Effector memory CD4-positive, alpha-beta T cell (primary cell): ENCODE measurements around the gene TMEM82.
A peak's percentile ranks its signal among the peaks of the same experiment; 100 is the strongest.
"Not testable (repeated sequence)": the region's sequence is repeated elsewhere in the genome, so short reads cannot be mapped to it uniquely, and the experiment has no call there.

Experiments used
- DNase-seq, 3 donors: peaks; one replicate each; pipeline ENCODE4 v3.0.0-alpha.2; 2020
- H3K27ac ChIP-seq: 2 replicates; pipeline ENCODE4 v1.7.0; 2013; ENCODE audit warnings: mild to moderate bottlenecking, low read length, moderate library complexity; ENCODE audit not compliant: insufficient read depth, poor library complexity, severe bottlenecking
- H3K27me3 ChIP-seq: replicated peaks from 2 replicates; pipeline ENCODE4 v1.7.0; 2013; ENCODE audit warnings: mild to moderate bottlenecking, low read length; ENCODE audit not compliant: insufficient read depth, control insufficient read depth, poor library complexity, severe bottlenecking
- H3K36me3 ChIP-seq: 2 replicates; pipeline ENCODE4 v1.7.0; 2013; ENCODE audit warnings: mild to moderate bottlenecking, low read length, moderate library complexity; ENCODE audit not compliant: control insufficient read depth, insufficient read depth
- H3K4me1 ChIP-seq: 2 replicates; pipeline ENCODE4 v1.7.0; 2013; ENCODE audit warnings: low read length, mild to moderate bottlenecking; ENCODE audit not compliant: control insufficient read depth, insufficient read depth, poor library complexity, severe bottlenecking
- H3K4me3 ChIP-seq: 2 replicates; pipeline ENCODE4 v1.7.0; 2013; ENCODE audit warnings: low read length, low read depth, mild to moderate bottlenecking; ENCODE audit not compliant: insufficient read depth, poor library complexity, severe bottlenecking
- H3K9me3 ChIP-seq: 2 replicates; pipeline ENCODE4 v1.7.0; 2013; ENCODE audit warnings: mild to moderate bottlenecking, low read length, moderate library complexity; ENCODE audit not compliant: control insufficient read depth
- total RNA-seq, 3 donors: gene quantifications; one replicate each; lab custom pipeline; 2026; lab: John Stamatoyannopoulos, UW

TMEM82 gene
- total RNA-seq, result 0 to 0.58 (median 0.17) reads per million in 3 donors

DNA sequence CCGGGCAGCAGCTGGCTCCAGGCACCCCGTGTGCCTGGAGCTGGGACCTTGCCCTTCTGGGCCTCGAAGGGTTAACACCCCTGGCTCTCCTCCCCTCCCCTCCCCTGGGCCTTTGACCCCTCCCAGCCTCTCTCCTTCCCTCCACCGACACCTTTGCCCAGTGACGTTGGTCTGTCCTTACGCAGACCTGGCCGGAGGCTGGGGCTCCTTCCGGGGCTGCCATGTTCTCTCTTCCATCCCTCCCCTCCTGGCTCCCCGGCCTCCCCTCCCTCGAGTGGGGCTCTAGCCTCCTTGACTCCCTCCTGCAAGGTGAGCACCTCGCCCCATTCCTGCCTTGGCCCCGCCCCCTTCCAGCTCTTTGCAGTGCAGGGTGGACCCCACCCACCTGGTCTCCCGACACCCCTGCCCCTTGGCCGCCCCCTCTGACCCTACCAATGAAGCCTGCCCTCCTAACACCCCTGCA lies at the start of gene TMEM82:
Gene TMEM82 (plus strand): TSS at position 161 of the 463 bp plus-strand sequence. CDS start 61 bp downstream, at position 222.
- DNase-seq, result no peak
- H3K27me3 ChIP-seq, result no peaks in the 10 kb centered on the region

DNA sequence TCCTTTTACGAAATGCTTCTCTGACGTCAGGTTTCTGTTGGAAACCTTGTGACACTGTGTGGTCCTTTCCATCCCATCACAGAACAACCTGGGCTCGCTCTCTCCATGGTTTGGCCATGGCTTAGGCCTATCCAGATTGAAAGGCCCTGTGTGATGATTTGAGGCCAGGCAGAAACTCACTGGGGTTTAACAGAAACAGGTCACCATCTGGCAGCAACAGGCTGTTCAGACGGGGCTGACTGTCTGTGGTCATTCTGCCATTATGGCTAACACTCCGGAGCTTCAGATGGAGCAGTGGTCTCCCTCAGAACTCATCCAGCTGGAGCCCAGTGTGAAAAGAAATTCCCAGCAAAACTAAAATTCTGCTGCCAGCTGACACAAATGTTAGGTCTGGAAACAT lies 48.9 kb upstream of the TMEM82 start:
- H3K4me1 ChIP-seq, result peaks cover 19% of the 10 kb centered on the region
- H3K9me3 ChIP-seq, result no peaks in the 10 kb centered on the region
- H3K27ac ChIP-seq, result no peak overlapping the region
- H3K4me3 ChIP-seq, result no peak overlapping the region
- DNase-seq, result no peak
- no peaks in the 10 kb centered on the region for H3K36me3 ChIP-seq
- H3K27me3 ChIP-seq, result no peaks in the 10 kb centered on the region

More for the DNA sequence above, at the start of gene TMEM82:
- Histone ChIP-seq H3K4me1 (no peaks in the 10 kb centered on the region), H3K4me3 (no peak within 1 kb of the TSS), H3K36me3 (no peaks in the 10 kb centered on the region), H3K27ac (no peak within 1 kb of the TSS), H3K9me3 (no peaks in the 10 kb centered on the region)

DNA sequence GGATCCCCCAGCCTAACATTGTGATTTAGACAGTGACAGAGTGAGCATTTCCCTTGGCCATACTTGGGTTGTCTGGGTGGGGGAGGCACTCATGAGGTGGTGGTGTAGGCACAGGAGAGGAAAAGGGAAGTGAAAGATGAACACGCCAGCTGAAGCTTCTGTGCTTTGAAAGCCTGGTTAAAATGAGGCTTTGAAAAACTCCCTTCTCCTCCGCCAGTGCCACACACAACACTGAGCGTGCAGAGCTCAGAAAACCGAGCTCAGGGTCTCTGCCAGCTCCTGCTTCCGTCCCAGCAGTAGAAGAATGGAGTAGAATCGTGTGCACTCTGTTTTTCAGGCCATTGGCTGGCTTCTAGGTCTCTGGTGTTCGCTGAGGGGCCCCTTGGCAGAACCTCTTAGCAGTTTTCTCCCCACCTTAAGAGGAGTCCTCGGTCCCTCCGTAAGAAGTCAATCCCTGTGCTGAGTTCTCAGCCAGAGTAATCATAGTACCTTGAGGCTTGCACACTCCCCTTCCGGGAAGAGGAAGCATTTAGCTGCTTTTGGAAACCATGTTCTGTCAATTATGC lies 45.3 kb upstream of the TMEM82 start:
- Histone ChIP-seq H3K9me3 (no peaks in the 10 kb centered on the region), H3K27ac (peak overlapping the region; percentile 60), H3K27me3 (no peaks in the 10 kb centered on the region), H3K4me3 (peak overlapping the region; percentile 61), H3K4me1 (peaks cover 19% of the 10 kb centered on the region), H3K36me3 (no peaks in the 10 kb centered on the region)
- DNase-seq, result no peak

DNA sequence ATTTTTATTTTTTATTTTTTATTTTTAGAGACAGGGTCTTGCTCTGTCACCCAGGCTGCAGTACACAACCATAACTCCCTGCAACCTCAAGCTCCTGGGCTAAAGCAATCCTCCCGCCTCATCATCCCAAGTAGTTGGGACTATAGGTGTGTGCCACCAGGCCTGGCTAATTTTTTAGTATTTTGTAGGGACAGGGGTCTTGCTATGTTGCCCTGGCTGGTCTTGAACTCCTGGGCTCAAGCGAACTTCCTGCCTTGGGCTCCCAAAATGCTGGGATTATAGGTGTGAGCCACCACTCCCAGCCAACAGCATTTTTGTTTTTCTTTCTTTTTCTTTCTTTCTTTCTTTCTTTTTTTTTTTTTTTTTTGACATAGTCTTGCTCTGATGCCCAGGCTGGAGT lies 44.1 kb upstream of the TMEM82 start:
- no peak overlapping the region for H3K27ac ChIP-seq
- no peaks in the 10 kb centered on the region for H3K9me3 ChIP-seq
- H3K27me3 ChIP-seq, result no peaks in the 10 kb centered on the region
- H3K4me3 ChIP-seq, result no peak overlapping the region
- H3K36me3 ChIP-seq, result no peaks in the 10 kb centered on the region
- peaks cover 19% of the 10 kb centered on the region for H3K4me1 ChIP-seq
- DNase-seq, result no peak

DNA sequence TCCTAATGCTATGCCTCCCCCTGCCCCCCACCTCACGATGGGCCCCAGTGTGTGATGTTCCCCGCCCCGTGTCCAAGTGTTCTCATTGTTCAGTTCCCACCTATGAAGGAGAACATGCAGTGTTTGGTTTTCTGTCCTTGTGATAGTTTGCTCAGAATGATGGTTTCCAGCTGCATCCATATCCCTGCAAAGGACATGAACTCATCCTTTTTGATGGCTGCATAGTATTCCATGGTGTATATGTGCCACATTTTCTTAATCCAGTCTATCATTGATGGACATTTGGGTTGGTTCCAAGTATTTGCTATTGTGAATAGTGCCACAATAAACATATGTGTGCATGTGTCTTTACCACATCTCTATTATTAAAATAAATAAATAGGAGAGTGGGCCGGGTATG lies 43.0 kb upstream of the TMEM82 start:
- not testable (repeated sequence) for H3K27me3 ChIP-seq, H3K27ac ChIP-seq, H3K4me3 ChIP-seq, DNase-seq, H3K9me3 ChIP-seq, H3K36me3 ChIP-seq
- peaks cover 19% of the 10 kb centered on the region for H3K4me1 ChIP-seq

DNA sequence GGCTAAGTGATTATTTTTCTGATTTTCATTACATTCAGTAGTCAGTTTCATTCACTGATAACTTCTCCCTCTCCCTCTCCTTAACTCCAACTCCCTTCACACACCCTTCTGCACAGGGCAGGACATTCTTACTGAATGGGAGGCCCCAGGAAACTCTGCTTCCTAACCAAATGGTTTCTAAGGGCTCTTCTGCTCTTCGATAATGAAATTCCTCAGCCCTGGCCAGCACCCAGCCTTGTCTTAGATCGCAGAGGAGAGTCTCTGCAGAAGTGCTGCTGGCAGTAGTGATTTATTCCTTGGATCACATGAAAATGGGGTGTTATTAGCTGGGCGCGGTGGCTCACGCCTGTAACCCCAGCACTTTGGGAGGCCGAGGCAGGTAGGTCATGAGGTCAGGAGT lies 41.8 kb upstream of the TMEM82 start:
- H3K27ac ChIP-seq, result no peak overlapping the region
- H3K27me3 ChIP-seq, result no peaks in the 10 kb centered on the region
- DNase-seq, result no peak
- H3K4me3 ChIP-seq, result no peak overlapping the region
- H3K9me3 ChIP-seq, result no peaks in the 10 kb centered on the region
- H3K4me1 ChIP-seq, result peaks cover 19% of the 10 kb centered on the region
- H3K36me3 ChIP-seq, result peaks cover 3% of the 10 kb centered on the region

DNA sequence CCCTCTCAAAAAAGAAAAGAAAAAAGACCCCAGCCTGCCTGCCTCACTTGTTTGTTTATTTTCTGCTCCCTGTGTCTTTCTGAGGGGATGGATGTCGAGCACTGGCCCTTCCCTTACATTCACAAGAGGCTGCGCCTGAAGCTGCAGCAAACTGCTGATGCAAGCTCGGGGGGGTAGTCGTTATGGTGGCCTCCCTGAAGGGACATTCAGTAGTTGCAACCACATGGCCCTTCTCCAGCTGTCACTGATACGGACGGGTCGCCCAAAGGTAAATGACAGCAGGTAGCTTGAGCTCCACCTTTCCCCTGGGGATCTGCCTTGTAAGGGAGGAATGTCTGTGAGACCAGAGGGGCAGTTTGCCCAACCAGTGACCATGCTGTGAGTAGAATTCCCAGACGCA lies 40.5 kb upstream of the TMEM82 start:
- H3K27me3 ChIP-seq, result no peaks in the 10 kb centered on the region
- H3K27ac ChIP-seq, result no peak overlapping the region
- H3K36me3 ChIP-seq, result peaks cover 3% of the 10 kb centered on the region
- H3K4me3 ChIP-seq, result no peak overlapping the region
- H3K4me1 ChIP-seq, result peaks cover 11% of the 10 kb centered on the region
- no peaks in the 10 kb centered on the region for H3K9me3 ChIP-seq
- no peak for DNase-seq

DNA sequence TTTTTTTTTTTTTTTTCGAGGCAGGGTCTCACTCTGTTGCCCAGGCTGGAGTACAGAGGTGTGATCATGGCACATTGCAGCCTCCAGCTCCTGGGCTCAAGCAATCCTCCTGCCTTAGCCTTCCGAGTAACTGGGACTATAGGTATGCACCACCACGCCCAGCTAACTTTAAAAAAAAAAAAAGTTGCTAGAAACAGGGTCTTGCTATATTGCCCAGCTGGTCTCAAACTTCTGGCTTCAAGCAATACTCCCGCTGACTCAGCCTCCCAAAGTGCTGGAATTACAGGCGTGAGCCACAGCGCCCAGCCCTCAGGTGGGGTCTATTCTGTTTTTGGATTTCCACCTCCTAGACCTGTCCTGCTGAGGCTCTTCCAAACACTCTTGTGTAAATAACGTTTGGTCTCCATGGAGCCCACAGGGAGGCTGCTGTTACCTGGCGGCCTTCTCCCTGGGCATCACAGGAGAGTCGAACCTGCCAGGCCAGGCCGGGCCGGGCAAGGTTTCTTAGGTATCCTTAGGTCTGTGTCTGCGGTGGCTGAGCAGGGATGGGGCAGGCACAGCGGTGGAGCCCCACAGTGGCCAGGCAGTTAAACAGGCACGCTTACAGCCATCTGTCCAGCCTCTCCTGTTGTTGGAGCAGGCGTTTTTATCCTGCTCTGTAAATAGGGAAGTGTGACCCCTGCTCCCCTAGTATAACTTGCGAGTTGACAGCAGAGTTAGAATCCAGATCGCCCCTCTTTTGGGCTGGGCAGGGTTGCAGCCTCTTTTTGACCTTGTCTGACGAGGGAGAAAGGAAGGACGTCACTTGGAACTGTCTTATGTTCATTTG lies 39.4 kb upstream of the TMEM82 start:
- Histone ChIP-seq H3K36me3 (peaks cover 3% of the 10 kb centered on the region), H3K4me1 (no peaks in the 10 kb centered on the region), H3K27me3 (no peaks in the 10 kb centered on the region), H3K27ac (no peak overlapping the region), H3K4me3 (no peak overlapping the region), H3K9me3 (no peaks in the 10 kb centered on the region)
- no peak for DNase-seq

DNA sequence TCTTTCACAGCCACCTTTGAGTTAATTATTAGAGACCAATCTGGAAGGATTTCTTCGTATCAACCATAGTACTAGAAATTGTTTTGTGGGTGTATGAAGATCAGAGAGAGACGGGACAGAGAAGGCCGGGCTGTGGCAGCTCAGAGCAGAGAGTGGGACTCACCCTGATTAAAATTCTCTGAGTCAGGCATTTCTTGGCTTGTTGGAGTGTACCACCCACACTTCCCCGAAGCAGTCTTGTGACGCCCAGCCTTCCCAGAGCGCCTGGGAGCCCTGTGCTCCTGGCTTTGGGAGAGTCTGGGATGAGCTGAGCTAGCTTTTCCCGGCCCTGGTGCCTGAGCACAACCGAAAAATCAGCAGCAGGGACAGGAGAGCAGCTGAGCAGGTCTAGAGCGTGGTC lies 38.7 kb upstream of the TMEM82 start:
- no peaks in the 10 kb centered on the region for H3K4me1 ChIP-seq
- no peak overlapping the region for H3K4me3 ChIP-seq
- H3K9me3 ChIP-seq, result no peaks in the 10 kb centered on the region
- H3K27ac ChIP-seq, result no peak overlapping the region
- H3K36me3 ChIP-seq, result peaks cover 3% of the 10 kb centered on the region
- H3K27me3 ChIP-seq, result no peaks in the 10 kb centered on the region
- no peak for DNase-seq

DNA sequence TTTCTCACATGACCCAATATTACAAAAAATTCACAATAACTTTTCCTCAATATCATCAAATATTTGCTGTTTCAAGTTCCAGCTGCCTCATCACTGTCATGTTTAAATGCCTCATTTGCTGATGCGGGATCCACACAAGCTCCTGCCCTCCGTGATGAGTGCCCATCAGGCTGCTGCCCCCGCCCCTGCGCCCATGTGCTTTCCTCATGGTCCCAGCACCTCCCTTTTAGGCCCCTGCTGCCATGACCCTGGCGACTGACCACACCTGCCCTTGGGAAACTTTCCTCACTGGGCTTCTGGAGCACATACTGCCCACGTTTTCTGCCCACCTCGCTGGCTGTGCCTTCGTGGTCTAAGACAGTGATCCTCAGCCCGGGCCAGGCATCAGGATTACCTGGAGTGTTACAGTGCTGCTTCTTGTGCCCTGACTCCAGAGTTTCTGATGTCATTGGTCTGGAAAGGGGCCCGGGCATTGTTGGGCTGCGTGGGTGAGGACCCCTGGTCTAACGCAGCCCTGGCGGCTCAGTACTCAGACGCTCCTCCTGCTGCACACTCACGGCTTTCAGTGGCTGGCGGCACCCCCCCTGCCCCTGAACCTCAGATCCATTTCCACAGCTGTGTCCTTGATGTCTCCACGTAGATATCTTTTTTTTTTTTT lies 37.6 kb upstream of the TMEM82 start:
- Histone ChIP-seq H3K9me3 (no peaks in the 10 kb centered on the region), H3K36me3 (peaks cover 3% of the 10 kb centered on the region), H3K27me3 (no peaks in the 10 kb centered on the region), H3K27ac (no peak overlapping the region), H3K4me3 (no peak overlapping the region), H3K4me1 (no peaks in the 10 kb centered on the region)
- DNase-seq, result no peak
